Liver (tissue), 9 donors: ENCODE results near the gene SIPA1L3. TPM values are rescaled to one million over a fixed set of nuclear protein-coding genes. Genes with fewer than 3 reads are reported as not detected.

Source experiments
- DNase-seq: peaks from one replicate; pipeline ENCODE4 v3.0.0-alpha.2; 2017; ENCODE audit warnings: low spot score
- H3K27ac ChIP-seq, 2 donors: one replicate each; pipeline ENCODE4 v1.7.0; 2013; ENCODE audit warnings: inconsistent platforms in 2 of 2, low read length in 2 of 2, control low read depth in 1 of 2, low read depth in 1 of 2, mild to moderate bottlenecking in 1 of 2
- H3K27me3 ChIP-seq, 4 donors: one replicate each; pipeline versions ENCODE4 v1.6.1 to v1.7.0; 2013; ENCODE audit warnings: low read length in 3 of 4, inconsistent platforms in 1 of 4, mild to moderate bottlenecking in 1 of 4, moderate library complexity in 1 of 4; ENCODE audit not compliant: control insufficient read depth in 4 of 4, insufficient read depth in 4 of 4
- H3K36me3 ChIP-seq, 4 donors: one replicate each; pipeline versions ENCODE4 v1.6.1 to v1.7.0; 2013; ENCODE audit warnings: low read length in 3 of 4, mild to moderate bottlenecking in 3 of 4, low read depth in 1 of 4, moderate library complexity in 1 of 4; ENCODE audit not compliant: control insufficient read depth in 4 of 4, insufficient read depth in 3 of 4
- H3K4me1 ChIP-seq, 4 donors: one replicate each; pipeline versions ENCODE4 v1.6.1 to v1.7.0; 2013; ENCODE audit warnings: low read length in 3 of 4, mild to moderate bottlenecking in 3 of 4, moderate library complexity in 1 of 4; ENCODE audit not compliant: control insufficient read depth in 4 of 4, insufficient read depth in 4 of 4
- H3K4me3 ChIP-seq, 3 donors: one replicate each; pipeline versions ENCODE4 v1.6.1 to v1.7.0; 2013; ENCODE audit warnings: low read length in 3 of 3, control low read depth in 1 of 3, low read depth in 1 of 3, mild to moderate bottlenecking in 1 of 3
- H3K9ac ChIP-seq, 2 donors: one replicate each; pipeline ENCODE4 v1.7.0; 2013; ENCODE audit warnings: low read length in 2 of 2, mild to moderate bottlenecking in 2 of 2, moderate library complexity in 2 of 2, control low read depth in 1 of 2, low read depth in 1 of 2
- H3K9me3 ChIP-seq, 4 donors: one replicate each; pipeline versions ENCODE4 v1.6.1 to v1.7.0; 2013; ENCODE audit warnings: low read length in 3 of 4; ENCODE audit not compliant: control insufficient read depth in 4 of 4
- CTCF ChIP-seq: fragments of 150-350 bp; IDR thresholded peaks from 2 replicates; pipeline ENCODE4 v1.5.1; 2017; ENCODE audit warnings: improper control_type of control experiment, low read depth, low read length; ENCODE audit not compliant: missing input control
- EGR1 ChIP-seq, 2 donors: IDR thresholded peaks; 2 replicates each; pipeline ENCODE4 v1.6.1; 2016 to 2018; ENCODE audit warnings: antibody characterized with exemption in 2 of 2, low read depth in 2 of 2
- FOXA1 ChIP-seq: IDR thresholded peaks from 2 replicates; pipeline ENCODE4 v1.6.1; 2016; ENCODE audit warnings: antibody characterized with exemption
- FOXA2 ChIP-seq: IDR thresholded peaks from 2 replicates; pipeline ENCODE4 v1.6.1; 2016; ENCODE audit warnings: antibody characterized with exemption
- GABPA ChIP-seq, 2 donors: IDR thresholded peaks in 1 of 2; conservative IDR thresholded peaks in 1 of 2; 2 replicates each; pipeline ENCODE4 v1.6.1; 2016; ENCODE audit warnings: antibody characterized with exemption in 2 of 2, mild to moderate bottlenecking in 1 of 2, moderate library complexity in 1 of 2
- MAX ChIP-seq: IDR thresholded peaks from 2 replicates; pipeline ENCODE4 v1.6.1; 2016; ENCODE audit warnings: antibody characterized with exemption
- RAD21 ChIP-seq, 2 donors: IDR thresholded peaks; 2 replicates each; pipeline ENCODE4 v1.6.1; 2016; ENCODE audit warnings: antibody characterized with exemption in 2 of 2, mild to moderate bottlenecking in 2 of 2
- REST ChIP-seq: IDR thresholded peaks from 2 replicates; pipeline ENCODE4 v1.6.1; 2016; ENCODE audit warnings: antibody characterized with exemption, mild to moderate bottlenecking
- RXRA ChIP-seq, 2 donors: IDR thresholded peaks; 2 replicates each; pipeline ENCODE4 v1.6.1; 2017 to 2018; ENCODE audit warnings: antibody characterized with exemption in 2 of 2, mild to moderate bottlenecking in 1 of 2
- SP1 ChIP-seq: IDR thresholded peaks from 2 replicates; pipeline ENCODE4 v1.6.1; 2018; ENCODE audit warnings: antibody characterized with exemption, mild to moderate bottlenecking
- TAF1 ChIP-seq: conservative IDR thresholded peaks from 2 replicates; pipeline ENCODE4 v1.6.1; 2016; ENCODE audit warnings: antibody characterized with exemption, mild to moderate bottlenecking
- ZBTB33 ChIP-seq: IDR thresholded peaks from 2 replicates; pipeline ENCODE4 v1.6.1; 2016; ENCODE audit warnings: antibody characterized with exemption
- WGBS: extraction: QIAGEN DNeasy Blood & Tissue Kit; methylation state at CpG from one replicate; pipeline ENCODE4 v1.1.7; 2013; 5-methylcytosine and 5-hydroxymethylcytosine counted together
- polyA plus RNA-seq, 2 donors: library from polyadenylated mRNA; stranded (reverse) in 1 of 2; unstranded in 1 of 2; fragments of 200-250 nt in 1 of 2; fragments of >200 nt in 1 of 2; fragmentation: Nextera tagmentation in 1 of 2; extraction: Ambion mirVana in 1 of 2; gene quantifications; one replicate each; pipeline versions ENCODE4 v1.2.1 to v1.2.3, GENCODE V29; 2013 to 2015
- total RNA-seq, 2 donors: library from RNA; depleted of rRNA; stranded (reverse); fragments of >200 nt; gene quantifications; one replicate each; pipeline ENCODE4 v1.2.3, GENCODE V29; 2014
- TF ChIP-seq, protein P1 (sequence below): IDR thresholded peaks from 2 replicates; pipeline ENCODE4 v1.6.1; 2016; ENCODE audit warnings: antibody characterized with exemption
- donor health status: healthy.
- donor health status: healthy.
- donor health status: healthy.
- donor health status: healthy.
- donor health status: healthy.

Gene SIPA1L3
- total and polyA plus RNA-seq, 4 donors, result 2.4 to 10.0 (median 4.4) TPM

DNA sequence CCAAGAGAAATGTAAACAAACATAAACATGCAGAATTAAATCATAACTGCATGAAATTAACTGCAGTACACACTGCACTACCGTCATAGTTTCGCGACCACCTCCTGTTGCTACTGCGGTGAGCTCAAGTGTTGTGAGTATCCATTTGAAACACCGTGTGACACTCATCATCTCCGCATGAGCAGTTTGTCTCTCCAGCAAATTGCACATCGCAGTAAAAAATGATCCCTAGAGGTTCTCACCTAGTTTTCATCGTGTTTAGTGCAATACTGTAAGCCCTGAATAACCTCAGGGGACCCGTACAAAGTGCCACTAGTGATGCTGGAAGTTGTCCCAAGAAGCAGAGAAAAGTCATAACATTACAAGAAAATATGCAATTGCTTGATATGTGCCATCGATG, 169.3 kb downstream of the SIPA1L3 start:
- no peak for DNase-seq
- 96% methylated on average over 10 of the region's 10 CpGs for WGBS

More for the DNA sequence above, 169.3 kb downstream of the SIPA1L3 start:
- H3K4me1 ChIP-seq, result peaks cover 0 to 5% (median 0%) of the 10 kb centered on the region in 4 donors
- no peak overlapping the region for H3K4me3 ChIP-seq
- H3K9me3 ChIP-seq, result no peaks in the 10 kb centered on the region
- no peak overlapping the region for H3K27ac ChIP-seq
- H3K36me3 ChIP-seq, result peaks cover 0 to 4% (median 1%) of the 10 kb centered on the region in 4 donors
- H3K27me3 ChIP-seq, result no peaks in the 10 kb centered on the region
- H3K9ac ChIP-seq, result no peak overlapping the region
- no peak for TF ChIP-seq GABPA (IDR thresholded peaks at IDR 0.05 in 1 of 2, conservative IDR thresholded peaks at IDR 0.05 in 1 of 2)
- TF ChIP-seq RAD21 (IDR thresholded peaks at IDR 0.05), result no peak
- no peak for TF ChIP-seq RXRA (IDR thresholded peaks at IDR 0.05)
- no peak for TF ChIP-seq EGR1 (IDR thresholded peaks at IDR 0.05; ENCODE audit: low read depth in 2 of 2)
- TF ChIP-seq, protein P1, sequence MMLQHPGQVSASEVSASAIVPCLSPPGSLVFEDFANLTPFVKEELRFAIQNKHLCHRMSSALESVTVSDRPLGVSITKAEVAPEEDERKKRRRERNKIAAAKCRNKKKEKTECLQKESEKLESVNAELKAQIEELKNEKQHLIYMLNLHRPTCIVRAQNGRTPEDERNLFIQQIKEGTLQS, result no peak
- no peak for TF ChIP-seq REST
- no peak for TF ChIP-seq ZBTB33
- no peak for TF ChIP-seq FOXA1
- no peak for TF ChIP-seq MAX
- TF ChIP-seq SP1, result no peak
- TF ChIP-seq TAF1, result no peak
- no peak for TF ChIP-seq CTCF
- no peak for TF ChIP-seq FOXA2
